HepG2 (cell line): Measurements from ENCODE around the gene CCNJL.

ENCODE experiments used
- BHLHE40 ChIP-seq: IDR thresholded peaks from 2 replicates; pipeline ENCODE4 v1.6.1; 2011; ENCODE audit warnings: low read length, improper control_type of control experiment
- CEBPB ChIP-seq: IDR thresholded peaks from 2 replicates; pipeline ENCODE4 v1.6.1; 2011; ENCODE audit warnings: low read depth, low read length, improper control_type of control experiment, borderline replicate concordance
- IRX3 ChIP-seq: sonication (generic); formaldehyde crosslinking; IDR thresholded peaks from 2 replicates; pipeline ENCODE4 v1.8.1; 2023; ENCODE audit warnings: mild to moderate bottlenecking, low read depth, missing genetic modification reagents, borderline replicate concordance
- KDM4B ChIP-seq: sonication (generic); formaldehyde crosslinking; IDR thresholded peaks from 2 replicates; pipeline ENCODE4 v1.4.0; 2020; ENCODE audit warnings: missing genetic modification reagents
- PHF21A ChIP-seq: sonication (generic); formaldehyde crosslinking; IDR thresholded peaks from 2 replicates; pipeline ENCODE4 v1.5.0; 2020; ENCODE audit warnings: mild to moderate bottlenecking, missing genetic modification reagents
- POLR2A ChIP-seq, 2 experiments: IDR thresholded peaks; 2 replicates each; pipeline ENCODE4 v1.6.1; 2011; ENCODE audit warnings: low read depth in 2 of 2, low read length in 2 of 2, mild to moderate bottlenecking in 1 of 2, moderate library complexity in 1 of 2; ENCODE audit not compliant: insufficient read depth in 1 of 2
- REST ChIP-seq, 2 experiments: IDR thresholded peaks; 2 replicates each; pipeline ENCODE4 v1.6.1; 2011 to 2012; ENCODE audit warnings: low read length in 2 of 2, borderline replicate concordance in 1 of 2, low read depth in 1 of 2, mild to moderate bottlenecking in 1 of 2, moderate library complexity in 1 of 2
- RXRB ChIP-seq: IDR thresholded peaks from 2 replicates; pipeline ENCODE4 v1.6.1; 2016; ENCODE audit warnings: borderline replicate concordance, missing genetic modification reagents, missing compliant biosample characterization
- SAFB2 ChIP-seq: sonication (generic); formaldehyde crosslinking; IDR thresholded peaks from 2 replicates; pipeline ENCODE4 v1.5.1; 2020; ENCODE audit warnings: missing genetic modification reagents, low read depth, mild to moderate bottlenecking, borderline replicate concordance
- TAF1 ChIP-seq: sonication (generic); formaldehyde crosslinking; IDR thresholded peaks from 2 replicates; pipeline ENCODE4 v1.4.0; 2020; ENCODE audit warnings: missing genetic modification reagents
- U2AF2 ChIP-seq: fragments of 200-400 bp; formaldehyde crosslinking; IDR thresholded peaks from 2 replicates; pipeline ENCODE4 v1.6.1; 2017; ENCODE audit warnings: low read depth, mild to moderate bottlenecking, low read length
- TF ChIP-seq, protein P1 (sequence below): sonication (generic); formaldehyde crosslinking; IDR thresholded peaks from 2 replicates; pipeline ENCODE4 v1.5.0; 2020; ENCODE audit warnings: mild to moderate bottlenecking, missing genetic modification reagents, moderate library complexity
- TF ChIP-seq, protein P2 (sequence below), 2 experiments: sonication (generic) in 1 of 2; formaldehyde crosslinking in 1 of 2; IDR thresholded peaks; 2 replicates each; pipeline versions ENCODE4 v1.5.1 to v1.6.1; 2011 to 2020; ENCODE audit warnings: borderline replicate concordance in 1 of 2, low read depth in 1 of 2, low read length in 1 of 2, mild to moderate bottlenecking in 1 of 2, missing genetic modification reagents in 1 of 2, moderate library complexity in 1 of 2

DNA sequence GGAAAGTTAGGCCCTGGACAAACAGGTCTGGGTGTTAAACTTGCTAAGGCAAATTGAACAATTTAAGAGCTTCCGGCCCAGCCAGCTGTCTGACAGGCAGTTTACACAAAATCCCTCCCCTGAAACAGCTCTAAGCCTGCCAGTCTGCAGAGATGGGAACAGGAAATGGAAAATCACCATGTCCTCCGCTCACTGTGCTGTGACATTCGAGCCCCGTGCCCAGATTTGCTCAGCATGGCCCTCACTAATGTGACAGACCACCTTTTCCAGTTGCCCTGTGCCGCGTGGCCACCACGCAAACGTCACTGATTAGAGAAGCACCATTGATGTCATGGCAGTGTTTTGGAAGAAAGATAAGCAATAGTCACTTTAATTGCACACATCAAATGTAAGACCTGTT is 41.0 kb downstream of the CCNJL start:
- no peak for TF ChIP-seq RXRB (CRISPR knock-in tag)
- TF ChIP-seq CEBPB = no peak
- TF ChIP-seq TAF1 (CRISPR knock-in tag) = no peak
- TF ChIP-seq, protein P1, sequence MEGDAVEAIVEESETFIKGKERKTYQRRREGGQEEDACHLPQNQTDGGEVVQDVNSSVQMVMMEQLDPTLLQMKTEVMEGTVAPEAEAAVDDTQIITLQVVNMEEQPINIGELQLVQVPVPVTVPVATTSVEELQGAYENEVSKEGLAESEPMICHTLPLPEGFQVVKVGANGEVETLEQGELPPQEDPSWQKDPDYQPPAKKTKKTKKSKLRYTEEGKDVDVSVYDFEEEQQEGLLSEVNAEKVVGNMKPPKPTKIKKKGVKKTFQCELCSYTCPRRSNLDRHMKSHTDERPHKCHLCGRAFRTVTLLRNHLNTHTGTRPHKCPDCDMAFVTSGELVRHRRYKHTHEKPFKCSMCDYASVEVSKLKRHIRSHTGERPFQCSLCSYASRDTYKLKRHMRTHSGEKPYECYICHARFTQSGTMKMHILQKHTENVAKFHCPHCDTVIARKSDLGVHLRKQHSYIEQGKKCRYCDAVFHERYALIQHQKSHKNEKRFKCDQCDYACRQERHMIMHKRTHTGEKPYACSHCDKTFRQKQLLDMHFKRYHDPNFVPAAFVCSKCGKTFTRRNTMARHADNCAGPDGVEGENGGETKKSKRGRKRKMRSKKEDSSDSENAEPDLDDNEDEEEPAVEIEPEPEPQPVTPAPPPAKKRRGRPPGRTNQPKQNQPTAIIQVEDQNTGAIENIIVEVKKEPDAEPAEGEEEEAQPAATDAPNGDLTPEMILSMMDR = no peak
- TF ChIP-seq, protein P2, sequence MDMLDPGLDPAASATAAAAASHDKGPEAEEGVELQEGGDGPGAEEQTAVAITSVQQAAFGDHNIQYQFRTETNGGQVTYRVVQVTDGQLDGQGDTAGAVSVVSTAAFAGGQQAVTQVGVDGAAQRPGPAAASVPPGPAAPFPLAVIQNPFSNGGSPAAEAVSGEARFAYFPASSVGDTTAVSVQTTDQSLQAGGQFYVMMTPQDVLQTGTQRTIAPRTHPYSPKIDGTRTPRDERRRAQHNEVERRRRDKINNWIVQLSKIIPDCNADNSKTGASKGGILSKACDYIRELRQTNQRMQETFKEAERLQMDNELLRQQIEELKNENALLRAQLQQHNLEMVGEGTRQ (IDR thresholded peaks at IDR 0.05; ENCODE audit: low read depth, low read length) = no peak
- TF ChIP-seq, protein P2 (CRISPR knock-in tag; IDR thresholded peaks at IDR 0.05; ENCODE audit: borderline replicate concordance) = no peak
- no peak for TF ChIP-seq PHF21A
- TF ChIP-seq KDM4B (CRISPR knock-in tag) = no peak
- no peak for TF ChIP-seq POLR2A (IDR thresholded peaks at IDR 0.05; ENCODE audit: insufficient read depth in 1 of 2, low read depth in 2 of 2, low read length in 2 of 2)
- no peak for TF ChIP-seq U2AF2
- TF ChIP-seq REST (IDR thresholded peaks at IDR 0.05; ENCODE audit: borderline replicate concordance in 1 of 2, low read depth in 1 of 2, low read length in 2 of 2) = no peak
- TF ChIP-seq IRX3 (CRISPR knock-in tag) = no peak
- no peak for TF ChIP-seq SAFB2 (CRISPR knock-in tag)
- TF ChIP-seq BHLHE40 = no peak
